Endothelial cell of umbilical vein (primary cell): Measurements from ENCODE around the gene HERC6.

Experiments
- FOS ChIP-seq: IDR thresholded peaks from 2 replicates; pipeline ENCODE4 v1.6.1; 2011; ENCODE audit warnings: mild to moderate bottlenecking, low read length, moderate library complexity, borderline replicate concordance; ENCODE audit not compliant: insufficient read depth
- GATA2 ChIP-seq: IDR thresholded peaks from 2 replicates; pipeline ENCODE4 v1.7.0; 2011; ENCODE audit warnings: low read depth, mild to moderate bottlenecking, moderate library complexity, mixed read lengths, low read length; ENCODE audit not compliant: insufficient read length, insufficient read depth
- MAX ChIP-seq: IDR thresholded peaks from 2 replicates; pipeline ENCODE4 v1.6.1; 2011; ENCODE audit not compliant: insufficient read depth, insufficient read length
- MYC ChIP-seq: IDR thresholded peaks from one replicate; pipeline ENCODE4 v1.6.1; 2011; ENCODE audit warnings: mild to moderate bottlenecking, low read depth, low read length
- POLR2A ChIP-seq: IDR thresholded peaks from 2 replicates; pipeline ENCODE4 v1.6.1; 2012; ENCODE audit warnings: low read depth, mild to moderate bottlenecking, control low read depth, low read length
- POLR2AphosphoS5 ChIP-seq: IDR thresholded peaks from 2 replicates; pipeline ENCODE4 v1.6.1; 2012; ENCODE audit warnings: low read depth, mild to moderate bottlenecking, control low read depth, low read length, moderate library complexity; ENCODE audit not compliant: insufficient read depth
- TF ChIP-seq, protein P1 (sequence below), 2 donors: IDR thresholded peaks; 1 replicate in 1 of 2; 2 replicates in 1 of 2; pipeline ENCODE4 v1.5.1; 2011; ENCODE audit warnings: low read length in 2 of 2, mild to moderate bottlenecking in 2 of 2, moderate library complexity in 2 of 2, control low read depth in 1 of 2, inconsistent platforms in 1 of 2, low read depth in 1 of 2; ENCODE audit not compliant: insufficient read depth in 1 of 2; ENCODE audit errors: extremely low read depth in 1 of 2

DNA sequence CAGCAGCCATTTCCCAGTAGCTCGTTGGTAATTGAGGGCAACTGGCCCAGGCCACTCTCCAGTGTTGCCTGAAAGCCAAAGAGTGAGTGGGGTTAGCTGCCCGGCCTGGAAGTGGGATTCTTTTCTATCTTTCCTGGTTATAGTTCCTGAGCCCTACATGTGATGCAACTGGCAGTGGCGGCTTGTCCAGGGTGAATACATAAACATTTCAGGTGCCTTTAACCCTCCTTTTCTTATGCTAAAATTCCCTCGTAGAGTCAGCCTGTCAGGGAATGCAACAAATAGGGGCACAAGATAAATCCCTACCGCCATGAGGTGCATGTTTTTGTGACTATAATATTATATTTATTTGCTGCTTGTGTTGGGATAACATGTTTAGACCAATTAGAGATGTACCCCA lies 64.8 kb downstream of the HERC6 start:
- no peak for TF ChIP-seq POLR2AphosphoS5
- no peak for TF ChIP-seq MAX
- TF ChIP-seq, protein P1, sequence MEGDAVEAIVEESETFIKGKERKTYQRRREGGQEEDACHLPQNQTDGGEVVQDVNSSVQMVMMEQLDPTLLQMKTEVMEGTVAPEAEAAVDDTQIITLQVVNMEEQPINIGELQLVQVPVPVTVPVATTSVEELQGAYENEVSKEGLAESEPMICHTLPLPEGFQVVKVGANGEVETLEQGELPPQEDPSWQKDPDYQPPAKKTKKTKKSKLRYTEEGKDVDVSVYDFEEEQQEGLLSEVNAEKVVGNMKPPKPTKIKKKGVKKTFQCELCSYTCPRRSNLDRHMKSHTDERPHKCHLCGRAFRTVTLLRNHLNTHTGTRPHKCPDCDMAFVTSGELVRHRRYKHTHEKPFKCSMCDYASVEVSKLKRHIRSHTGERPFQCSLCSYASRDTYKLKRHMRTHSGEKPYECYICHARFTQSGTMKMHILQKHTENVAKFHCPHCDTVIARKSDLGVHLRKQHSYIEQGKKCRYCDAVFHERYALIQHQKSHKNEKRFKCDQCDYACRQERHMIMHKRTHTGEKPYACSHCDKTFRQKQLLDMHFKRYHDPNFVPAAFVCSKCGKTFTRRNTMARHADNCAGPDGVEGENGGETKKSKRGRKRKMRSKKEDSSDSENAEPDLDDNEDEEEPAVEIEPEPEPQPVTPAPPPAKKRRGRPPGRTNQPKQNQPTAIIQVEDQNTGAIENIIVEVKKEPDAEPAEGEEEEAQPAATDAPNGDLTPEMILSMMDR (IDR thresholded peaks at IDR 0.05; ENCODE audit: extremely low read depth in 1 of 2, insufficient read depth in 1 of 2, low read depth in 1 of 2, low read length in 2 of 2), result no peak
- TF ChIP-seq MYC, result no peak
- no peak for TF ChIP-seq POLR2A
- TF ChIP-seq GATA2, result no peak
- no peak for TF ChIP-seq FOS
